ENCODE measurements around the gene RIPK4.
"Not testable (repeated sequence)": the region's sequence is repeated elsewhere in the genome, so short reads cannot be mapped to it uniquely, and the experiment has no call there.

RIPK4 gene

DNA sequence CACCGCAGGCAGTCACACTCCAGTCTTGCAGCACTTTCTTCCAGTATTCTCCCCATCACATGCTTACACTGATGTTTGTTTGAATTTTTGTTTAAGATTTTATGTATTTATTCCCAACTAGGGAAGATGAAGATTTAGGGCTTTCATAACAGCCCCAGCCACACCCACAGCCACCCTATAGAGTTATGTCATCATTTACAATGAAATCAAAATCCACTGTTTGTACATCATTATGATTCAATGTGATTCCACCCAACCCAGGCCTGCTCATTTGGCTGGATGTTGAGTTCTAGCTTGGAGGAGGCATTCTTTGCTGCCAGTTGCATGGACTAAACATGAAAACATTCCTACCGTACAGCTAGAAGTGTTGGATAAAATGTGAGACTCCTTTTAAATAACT lies 35.8 kb downstream of the RIPK4 start:
- DNase-seq, result no peak

DNA sequence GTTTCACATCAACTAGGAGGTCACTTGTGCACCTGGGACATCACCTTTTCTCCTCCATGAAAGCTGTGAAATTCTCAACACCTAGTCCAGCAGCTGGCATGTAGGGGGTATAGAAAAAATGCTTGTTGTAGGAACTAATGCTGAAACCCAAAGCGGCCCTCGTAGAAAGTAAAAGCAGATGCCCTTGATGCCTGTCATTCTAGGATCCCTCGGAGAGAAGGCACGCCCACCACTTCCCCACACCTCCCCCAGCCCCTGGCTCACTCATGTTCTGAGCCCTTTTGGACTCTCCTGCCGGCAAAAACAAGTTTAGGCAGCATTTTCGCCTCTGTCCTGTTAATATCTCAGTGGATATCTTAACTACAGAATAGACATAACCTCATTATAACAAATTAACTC lies 36.5 kb downstream of the RIPK4 start:
- no peak for DNase-seq

DNA sequence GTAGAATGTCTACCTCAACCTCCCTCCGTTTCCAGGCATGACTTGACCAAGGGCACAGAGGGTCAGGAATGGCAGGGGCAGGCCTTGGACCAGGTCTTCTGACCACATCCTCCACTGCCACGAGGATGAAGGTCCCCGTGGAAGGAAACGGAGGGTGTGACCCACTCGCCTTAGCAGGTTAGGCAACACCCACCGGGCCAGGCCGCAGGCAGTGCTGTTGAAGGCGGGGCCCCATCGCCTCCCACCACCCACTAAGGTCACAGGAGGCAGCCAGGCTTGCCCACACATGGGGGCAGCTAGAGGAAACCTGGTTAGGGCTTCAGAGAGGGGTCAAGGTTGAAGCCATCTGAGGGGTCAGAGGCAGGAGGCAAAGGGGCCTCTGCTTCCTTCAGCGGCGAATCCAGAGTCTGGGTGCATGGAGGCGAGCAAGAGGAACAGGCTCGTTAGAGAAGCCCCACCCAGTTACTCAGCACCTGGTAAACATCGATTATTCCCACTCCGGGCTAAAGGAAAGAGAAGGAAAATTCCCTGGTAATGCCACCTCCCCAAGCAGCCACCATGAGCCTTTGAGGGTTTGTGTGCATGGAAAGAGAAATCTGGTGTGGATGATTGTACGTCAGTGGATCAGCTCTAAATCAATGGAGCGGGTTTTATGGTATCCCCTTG lies 37.0 kb downstream of the RIPK4 start:
- no peak for DNase-seq

DNA sequence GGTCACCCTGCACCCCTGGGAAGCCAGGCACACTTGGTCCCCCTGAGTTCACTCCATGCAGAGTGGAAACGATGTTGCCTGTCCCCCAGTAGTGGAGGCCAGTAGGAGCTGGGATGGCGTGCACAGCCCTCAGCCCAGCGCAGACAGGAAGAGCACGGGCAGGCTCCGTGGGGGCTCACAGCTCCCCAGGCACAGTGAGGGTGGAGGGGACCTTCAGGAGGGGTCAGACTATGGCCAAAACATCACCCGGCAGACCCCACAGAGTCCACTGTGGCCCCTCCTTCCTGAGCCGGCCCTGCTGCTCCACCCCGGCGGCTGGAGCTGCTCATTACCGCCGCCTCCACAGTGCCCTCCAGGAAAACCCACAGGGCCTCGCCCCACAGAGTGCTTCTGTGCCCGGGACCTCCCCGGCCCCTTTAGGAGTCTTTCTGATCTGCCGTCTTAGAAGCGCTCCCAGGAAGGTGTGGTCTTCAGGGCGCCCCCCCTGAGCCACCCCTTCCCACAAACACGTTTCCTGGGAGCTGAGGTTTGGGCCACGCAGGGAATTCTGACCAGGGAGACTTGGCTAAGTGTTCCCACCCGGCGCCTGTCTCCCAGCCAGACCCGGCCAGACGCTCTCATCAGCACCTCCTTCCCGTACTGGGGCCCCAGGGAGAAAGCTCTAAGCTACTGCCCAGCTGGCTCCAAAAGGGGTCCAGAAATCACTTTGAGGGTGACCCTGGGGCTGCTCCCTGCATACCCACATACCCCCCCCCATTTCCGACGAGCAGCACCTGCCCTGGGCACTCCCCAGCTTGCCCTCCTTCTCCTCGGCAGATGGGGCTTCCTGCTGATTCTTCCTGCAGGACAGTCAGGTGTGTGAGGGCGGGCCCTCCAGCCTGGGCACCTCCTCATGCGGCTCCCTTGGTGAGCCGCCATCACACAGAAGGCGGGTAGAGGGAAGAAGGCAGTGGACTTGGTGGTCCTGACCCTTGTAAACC lies 38.8 kb downstream of the RIPK4 start:
- no peak for DNase-seq

DNA sequence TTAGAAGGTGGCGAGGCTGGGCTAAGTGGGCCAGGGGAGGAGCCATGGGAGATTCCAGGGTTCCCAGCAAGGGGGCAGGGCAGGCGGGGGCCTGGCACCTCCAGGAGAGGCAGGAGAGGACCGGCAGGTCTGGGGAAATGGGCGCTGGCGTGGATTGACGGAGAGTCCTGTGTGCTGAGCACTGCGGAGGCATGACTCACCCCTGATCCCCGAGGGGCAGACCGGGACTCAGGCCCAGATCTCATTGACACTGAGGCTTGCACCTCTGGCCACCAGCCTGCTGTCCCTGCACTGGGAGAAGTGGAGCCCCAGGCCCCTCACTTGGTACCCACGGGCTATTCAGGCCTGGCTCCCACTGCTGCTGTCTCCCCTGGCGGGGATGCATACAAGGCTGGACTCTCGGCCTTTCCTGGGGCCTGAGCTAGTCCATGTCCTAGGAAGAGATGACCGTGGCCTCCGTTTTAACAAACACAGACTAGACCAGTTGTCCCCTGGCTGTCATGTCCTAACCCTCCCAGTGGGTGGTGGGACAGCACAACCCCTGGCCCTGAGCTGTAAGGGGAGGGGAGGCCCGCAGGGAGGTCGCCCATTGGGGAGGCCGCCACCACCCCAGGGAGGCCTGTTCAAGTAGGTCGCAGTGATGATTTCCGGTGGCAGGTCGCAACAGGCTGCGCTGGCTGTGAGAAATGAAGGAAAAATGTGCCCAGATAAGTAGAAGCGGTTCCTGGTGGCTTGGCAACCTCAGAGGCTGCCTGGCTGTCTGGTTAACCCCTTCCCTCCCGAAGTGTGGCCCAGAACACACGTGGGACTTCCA lies 39.7 kb downstream of the RIPK4 start:
- no peak for DNase-seq

DNA sequence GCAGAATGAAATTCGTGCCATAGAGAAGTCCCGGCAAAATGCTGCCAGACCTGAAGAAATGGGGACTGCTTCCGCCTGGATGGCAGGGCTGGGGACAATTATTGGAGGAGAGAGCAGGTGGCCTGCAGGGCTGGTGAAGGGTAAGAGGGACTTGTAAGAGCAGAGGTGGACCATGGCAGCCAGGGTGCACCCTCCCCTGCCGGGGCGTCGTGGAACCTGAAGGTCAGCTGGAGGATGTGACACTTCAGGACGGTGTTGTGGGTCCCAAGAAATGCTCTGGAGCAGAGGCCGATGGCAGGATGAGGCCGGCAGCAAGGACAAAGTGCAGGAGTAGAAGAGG lies 40.3 kb downstream of the RIPK4 start:
- no peak for DNase-seq

DNA sequence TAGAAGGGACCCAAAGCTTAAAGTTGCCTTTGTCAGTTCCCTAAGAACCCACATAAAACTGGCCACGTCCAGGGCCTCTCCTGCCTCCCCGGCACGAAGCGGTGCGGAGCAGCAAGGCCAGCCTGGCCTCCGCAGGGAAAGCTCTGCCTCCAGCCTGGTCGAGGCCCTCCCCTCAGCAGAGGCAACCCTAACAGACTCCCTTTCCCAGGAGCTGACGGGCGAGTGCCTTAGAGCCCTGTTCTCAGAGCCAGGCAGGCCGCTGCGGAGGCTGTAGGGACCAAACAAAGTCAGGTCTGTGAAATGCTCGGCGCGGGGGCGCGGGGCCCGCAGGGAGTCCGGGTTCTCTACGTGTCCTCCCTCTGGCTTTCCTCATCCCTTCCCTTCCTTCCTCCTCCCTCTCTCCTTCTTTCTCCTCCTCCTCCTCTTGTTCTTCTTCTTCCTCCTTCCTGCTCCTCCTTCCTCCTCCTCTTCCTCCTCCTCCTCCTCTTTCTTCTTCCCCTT lies 40.7 kb downstream of the RIPK4 start:
- DNase-seq, result no peak

DNA sequence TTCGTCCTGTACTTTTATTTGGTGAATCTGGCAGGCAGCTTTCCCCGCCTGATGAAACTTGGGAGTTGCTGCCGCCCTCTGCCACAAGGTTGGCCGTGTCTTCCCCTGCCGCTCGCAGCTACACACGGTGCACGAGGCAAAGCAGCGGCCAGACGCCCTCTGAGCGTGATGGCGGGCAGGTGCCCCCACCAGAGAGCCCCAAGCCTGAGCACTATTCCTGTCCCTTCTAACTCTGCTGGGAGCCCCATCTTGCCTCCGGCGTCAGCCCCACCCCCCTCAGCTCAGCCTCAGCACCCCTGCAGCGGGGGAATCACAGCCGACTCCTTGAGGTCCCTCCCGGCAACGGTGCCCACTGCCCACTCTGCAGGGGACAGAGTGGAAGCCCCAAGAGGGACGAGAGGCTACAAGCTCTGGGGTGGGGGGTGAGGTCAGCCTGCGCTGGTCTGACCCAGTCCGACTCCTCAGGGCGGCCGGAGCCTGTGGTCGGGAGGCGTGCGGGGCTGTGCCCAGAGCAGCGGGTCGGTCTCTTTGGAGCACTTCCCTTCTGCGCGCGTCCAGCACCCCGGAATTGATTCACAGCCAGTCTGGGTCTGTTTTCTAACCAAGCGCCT lies 41.3 kb downstream of the RIPK4 start:
- no peak for DNase-seq

DNA sequence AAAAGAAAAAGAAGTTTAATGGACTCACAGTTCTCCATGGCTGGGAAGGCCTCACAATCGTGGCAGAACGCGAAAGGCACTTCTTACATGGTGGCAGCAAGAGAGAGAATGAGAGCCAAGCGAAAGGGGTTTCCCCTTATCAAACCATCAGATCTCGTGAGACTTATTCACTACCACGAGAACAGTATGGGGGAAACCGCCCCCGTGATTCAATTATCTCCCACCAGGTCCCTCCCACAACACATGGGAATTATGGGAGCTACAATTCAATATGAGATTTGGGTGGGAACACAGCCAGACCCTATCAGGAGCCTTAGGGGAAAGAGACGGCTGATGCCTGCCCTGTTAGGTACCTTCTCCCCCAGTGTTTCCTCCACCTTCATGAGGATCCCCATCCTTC lies 43.0 kb downstream of the RIPK4 start:
- DNase-seq, result not testable (repeated sequence)

DNA sequence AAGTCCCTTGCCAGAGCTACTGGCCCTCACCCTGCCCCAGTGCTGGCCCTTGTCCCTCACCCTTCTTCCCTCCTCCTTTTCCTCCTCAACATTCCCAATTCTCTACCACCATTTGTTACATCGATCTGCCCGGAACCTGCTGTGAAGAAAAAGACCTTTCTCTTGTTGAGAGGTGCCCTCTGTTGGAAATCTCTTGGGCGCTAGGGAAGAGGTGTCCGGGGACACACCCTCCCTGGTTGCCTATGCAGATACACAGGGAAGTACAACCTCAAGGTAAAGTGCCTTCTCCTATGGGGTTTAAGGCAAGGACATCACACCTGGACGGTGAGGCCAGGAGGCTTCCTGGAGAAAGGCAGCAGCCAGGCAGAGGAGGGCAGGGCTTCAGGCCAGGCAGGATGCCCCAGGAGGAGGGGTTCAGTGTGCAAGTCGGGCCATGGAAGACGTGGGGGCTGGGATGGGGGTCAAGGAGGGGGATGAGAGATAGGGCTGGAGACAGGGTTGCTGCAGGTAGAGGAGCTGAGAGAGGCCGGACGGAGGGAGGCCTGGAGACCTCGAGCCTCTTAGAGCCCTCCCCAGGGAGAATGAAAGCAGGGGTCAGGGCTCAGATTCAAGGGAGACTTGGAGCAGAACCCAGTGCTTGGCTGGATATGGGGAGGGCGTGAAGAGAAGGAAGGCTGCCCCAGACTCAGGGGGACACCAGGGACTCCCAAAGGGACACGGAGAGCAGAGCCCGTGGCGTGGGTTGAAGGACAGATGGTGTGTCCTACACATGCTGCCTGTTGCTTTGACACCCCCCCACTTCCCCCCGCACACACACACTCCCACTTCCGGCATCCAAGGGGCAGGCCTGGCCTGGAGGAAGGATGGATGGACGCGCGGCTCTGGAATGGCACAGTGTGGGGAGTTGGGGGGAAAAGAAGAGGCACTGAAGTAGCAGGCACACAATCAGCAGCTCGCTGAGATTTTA lies 44.5 kb downstream of the RIPK4 start:
- DNase-seq, result no peak

DNA sequence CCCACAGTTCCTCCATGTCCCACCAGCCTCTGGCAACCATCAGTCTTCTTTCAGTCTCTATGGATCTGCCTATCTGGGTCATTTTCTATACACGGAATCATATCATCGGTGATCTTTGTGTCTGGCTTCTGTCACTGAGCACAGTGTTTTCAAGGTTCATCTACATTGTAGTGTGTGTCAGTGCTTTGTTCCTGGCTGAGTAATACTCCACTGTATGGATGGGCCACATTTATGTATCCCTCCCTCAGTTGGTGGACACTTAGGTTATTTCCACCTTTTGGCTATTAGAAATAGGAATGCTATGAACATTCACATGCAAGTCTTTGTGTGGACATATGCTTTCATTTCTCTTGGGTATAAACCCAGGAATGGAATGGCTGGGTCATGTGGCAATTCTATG lies 46.6 kb downstream of the RIPK4 start:
- no peak for DNase-seq

DNA sequence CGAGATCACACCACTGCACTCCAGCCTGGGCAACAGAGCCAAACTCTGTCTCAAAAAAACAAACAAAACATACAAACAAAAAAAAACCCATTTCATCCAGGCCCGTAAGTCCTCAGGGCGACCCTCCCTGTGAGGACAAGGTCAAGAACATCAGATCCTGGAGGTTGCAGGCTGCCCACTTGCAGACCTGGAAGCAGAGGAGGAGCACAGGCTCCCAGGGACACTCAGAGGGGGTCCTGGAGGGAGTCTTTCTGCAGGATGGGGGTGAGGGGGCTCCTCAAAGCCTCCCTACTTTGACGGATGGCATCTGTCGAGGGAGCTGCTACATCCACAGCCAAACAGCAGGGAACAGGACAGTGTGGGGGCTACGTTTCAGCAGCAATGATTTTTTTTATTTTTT lies 47.2 kb downstream of the RIPK4 start:
- no peak for DNase-seq

DNA sequence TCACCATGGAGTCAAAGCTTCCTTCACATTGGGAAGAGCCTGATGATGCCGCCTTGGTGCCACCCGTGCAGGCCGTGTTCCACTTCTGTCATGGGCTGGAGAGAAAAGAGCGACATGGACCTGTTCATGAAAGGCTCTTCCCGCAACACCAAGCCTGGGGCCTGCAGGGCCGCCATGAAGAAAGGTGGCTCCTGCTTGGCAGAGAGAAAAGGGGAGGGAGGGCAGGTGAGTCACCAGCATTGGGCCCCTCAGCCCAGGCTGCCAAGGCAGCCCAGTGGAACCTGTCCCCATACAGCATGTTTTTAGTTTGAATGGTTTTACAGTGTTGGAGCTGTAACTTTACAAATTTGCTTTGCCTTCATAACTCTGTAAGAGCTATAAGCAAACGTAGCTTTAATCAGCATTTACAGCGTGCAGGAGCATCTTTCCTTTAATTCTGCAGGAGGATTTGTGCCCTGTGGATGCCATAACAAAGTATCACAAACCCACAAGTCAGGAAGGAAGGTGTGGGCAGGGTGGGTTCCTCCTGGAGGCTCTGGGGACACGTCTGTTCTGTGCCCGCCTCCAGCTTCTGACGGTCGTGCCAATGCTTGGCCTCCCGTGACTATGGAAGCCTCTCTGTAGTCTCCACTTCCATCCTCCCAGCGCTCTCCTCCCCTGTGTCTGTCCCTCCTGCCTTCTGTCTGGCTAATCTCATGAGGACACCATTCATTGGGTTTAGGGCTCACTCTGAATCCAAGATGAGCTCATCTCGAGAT lies 49.1 kb downstream of the RIPK4 start:
- no peak for DNase-seq

DNA sequence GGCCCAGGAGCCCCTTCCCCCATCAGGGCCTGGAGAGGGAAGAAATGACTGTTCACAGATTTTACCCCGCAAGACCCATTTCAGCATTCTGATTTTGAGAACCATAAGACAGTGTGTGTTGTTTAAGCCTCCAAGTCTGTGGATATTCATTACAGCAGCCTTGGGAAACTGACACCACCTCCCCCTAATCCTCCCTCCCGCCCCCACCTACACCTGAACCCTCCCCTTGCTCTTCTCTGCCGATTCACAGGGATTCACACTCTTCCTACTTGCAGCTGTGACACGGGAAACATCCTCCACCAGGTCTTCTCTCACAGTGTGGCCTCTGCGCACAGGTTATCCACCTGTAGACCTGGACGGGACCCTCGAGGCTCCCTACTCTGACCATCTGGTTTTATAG lies 50.1 kb downstream of the RIPK4 start:
- DNase-seq, result no peak

DNA sequence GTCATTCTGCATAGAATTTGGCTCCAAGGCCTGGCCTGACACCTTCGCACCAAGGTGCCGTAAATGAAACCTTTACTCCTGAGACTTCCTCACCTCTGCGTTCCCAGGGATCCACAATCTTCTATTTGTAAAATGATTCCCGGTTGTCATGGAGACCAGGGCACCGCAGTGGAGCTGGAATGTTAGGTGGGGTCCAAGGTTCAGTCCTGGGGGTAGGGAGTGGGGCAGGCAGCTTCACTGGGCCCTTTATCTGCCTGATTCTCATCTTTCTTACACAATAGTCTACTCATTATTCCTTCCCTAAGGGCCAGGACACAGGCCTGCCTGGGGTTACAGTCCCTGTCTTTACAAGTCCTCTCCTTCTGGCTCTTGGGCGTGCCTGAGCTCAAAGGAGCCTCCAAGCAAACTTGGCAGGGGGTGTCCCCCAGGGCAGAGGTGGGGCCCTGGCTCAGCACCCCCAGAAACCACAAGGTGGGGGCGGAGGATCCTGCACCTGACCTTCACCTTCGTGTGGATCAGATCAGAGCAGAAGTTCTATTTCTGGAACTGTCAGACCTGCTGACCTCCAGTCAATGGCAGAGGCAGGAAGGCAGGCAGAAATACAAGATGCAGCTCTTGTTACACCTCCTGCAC lies 51.1 kb downstream of the RIPK4 start:
- no peak for DNase-seq

DNA sequence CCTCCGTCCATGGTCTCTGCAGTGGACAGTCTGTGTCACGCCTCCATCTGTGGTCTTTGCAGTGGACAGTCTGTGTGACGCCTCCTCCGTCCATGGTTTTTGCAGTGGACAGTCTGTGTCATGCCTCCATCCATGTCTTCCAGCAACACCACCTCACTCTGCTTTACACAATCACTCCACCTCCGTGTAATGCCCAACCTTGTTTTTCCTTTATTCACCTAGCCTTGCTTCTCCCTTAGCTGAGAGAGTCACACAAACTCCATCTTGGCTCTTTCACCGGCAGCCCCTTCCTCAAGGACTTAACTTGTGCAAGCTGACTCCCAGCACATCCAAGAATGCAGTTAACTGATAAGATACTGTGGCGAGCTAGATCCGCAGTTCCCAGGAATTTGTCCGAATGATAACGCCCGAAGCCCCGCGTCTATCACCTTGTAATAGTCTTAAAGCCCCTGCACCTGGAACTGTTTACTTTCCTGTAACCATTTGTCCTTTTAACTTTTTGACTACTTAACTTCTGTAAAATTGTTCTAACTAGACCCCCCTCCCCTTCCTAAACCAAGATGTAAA lies 52.5 kb downstream of the RIPK4 start:
- not testable (repeated sequence) for DNase-seq

DNA sequence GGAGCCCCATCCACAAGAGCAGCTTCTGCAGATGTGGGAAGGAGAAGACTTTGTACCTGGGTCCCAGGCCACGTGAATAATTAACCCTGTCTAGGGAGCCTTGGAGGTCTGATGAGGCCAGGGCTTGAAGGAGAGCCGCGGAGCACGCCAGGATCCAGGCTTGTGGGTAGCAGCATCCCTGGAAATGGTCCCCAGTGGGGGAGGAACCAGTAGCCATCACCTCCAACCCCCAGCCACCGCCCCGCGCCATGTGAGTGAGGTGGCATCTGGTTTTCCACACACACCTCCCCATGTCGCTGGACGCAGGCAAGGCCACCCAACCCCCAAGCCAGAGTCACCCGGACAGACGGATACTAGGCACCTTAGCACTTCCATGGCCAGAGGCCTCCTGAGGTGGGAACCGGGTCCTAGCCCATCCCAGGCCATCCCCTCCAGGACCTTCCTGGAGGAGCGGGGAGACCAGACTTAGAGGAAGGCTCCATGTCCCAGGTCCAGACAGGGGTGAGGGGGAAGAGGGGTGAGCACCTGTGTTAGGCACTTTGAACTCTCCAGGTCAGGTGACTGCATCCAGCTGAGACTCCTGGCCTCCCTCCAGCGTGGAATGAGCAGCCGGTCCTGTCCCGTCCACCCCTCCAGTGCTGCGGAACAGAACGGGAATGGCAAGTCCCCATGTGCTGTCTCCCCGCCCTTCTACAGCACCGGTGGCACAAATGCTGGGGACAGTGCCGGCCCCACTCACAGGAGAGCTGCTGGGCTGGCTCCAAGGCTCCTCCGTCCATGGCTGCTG lies 53.2 kb downstream of the RIPK4 start:
- no peak for DNase-seq

DNA sequence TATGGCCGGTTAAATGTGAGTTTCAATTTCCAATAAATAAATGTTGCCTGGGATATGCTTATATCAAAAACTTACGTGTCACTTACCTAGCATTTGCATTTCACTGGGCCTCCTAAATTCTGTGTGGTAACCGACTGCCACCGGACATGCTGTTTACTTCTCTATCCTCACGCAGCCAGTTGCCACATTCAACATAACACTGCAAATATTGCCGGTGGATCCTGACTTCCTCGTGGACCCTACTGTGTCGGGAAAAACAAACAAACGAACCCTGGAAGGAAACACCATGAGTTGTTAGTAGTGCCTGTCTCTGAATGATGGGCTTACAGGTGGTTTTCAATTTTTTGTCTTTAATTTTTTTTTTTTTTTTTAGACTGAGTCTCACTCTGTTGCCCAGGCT lies 54.1 kb downstream of the RIPK4 start:
- DNase-seq, result no peak

DNA sequence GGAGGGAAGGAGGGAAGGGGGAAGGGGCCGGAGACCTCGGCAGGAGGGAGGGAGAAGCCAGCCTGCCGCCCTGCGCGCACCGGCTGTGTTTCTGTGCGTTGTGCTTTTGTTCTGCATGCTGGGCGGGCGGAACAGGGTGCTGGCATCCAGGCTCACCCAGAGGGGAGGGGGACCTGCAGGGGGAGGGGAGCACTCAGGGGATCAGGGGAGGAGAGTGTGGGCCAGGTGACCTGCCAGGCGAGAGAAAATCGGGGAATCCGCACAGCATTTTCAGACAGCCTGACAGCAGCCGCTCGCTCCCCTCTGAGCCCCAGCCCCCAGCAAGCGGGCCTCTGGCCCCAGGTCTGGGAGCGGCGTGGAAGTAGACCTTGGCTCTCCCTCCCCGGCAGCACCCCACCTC lies 54.7 kb downstream of the RIPK4 start:
- DNase-seq, result no peak
